ENCODE results near the gene SIAH3.
"Not testable (repeated sequence)": the region's sequence is repeated elsewhere in the genome, so short reads cannot be mapped to it uniquely, and the experiment has no call there.

SIAH3 gene

DNA sequence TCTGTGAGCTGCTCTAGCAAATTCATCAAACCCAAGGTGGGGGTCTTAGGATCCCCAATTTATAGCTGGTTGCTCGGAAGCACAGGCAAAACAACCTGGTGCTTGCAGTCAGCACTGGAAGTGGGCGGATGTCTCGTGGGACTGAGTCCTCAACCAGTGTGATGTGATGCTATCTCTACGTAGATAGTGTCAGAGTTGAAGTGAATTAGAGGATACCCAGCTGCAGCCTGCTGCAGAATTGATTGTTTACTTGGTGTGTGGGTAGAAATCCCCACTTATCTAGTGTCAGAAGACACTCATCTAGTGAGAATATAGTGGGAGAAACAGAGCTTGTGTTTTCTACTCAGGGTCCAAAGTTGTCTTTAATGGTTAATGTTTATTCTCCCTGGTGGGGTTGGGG, 86.1 kb downstream of the SIAH3 start (continued):
- TF ChIP-seq, protein P1, sequence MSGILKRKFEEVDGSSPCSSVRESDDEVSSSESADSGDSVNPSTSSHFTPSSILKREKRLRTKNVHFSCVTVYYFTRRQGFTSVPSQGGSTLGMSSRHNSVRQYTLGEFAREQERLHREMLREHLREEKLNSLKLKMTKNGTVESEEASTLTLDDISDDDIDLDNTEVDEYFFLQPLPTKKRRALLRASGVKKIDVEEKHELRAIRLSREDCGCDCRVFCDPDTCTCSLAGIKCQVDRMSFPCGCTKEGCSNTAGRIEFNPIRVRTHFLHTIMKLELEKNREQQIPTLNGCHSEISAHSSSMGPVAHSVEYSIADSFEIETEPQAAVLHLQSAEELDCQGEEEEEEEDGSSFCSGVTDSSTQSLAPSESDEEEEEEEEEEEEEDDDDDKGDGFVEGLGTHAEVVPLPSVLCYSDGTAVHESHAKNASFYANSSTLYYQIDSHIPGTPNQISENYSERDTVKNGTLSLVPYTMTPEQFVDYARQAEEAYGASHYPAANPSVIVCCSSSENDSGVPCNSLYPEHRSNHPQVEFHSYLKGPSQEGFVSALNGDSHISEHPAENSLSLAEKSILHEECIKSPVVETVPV (CRISPR knock-in tag; IDR thresholded peaks at IDR 0.05): no peak
- no peak for TF ChIP-seq ZNF8 (CRISPR knock-in tag; IDR thresholded peaks at IDR 0.05)

DNA sequence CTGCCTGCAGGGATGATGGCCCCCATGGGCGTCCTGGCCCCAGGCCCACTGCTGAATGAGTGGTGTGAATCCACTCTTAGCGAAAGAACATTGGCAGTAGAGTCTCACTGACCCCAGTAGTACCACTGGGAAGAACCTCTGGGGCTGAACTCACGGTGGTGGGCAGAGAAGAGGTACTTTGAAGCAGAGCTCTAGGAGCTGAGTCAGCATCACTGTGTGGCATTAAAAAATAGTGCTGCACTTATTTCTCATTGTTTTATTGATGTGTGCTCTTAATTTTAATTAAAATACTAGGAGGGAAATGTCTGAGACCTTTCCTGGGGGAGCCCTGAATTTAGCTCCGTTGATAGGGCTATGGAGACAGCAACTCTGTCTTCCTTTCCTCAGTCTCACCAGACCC, 88.1 kb downstream of the SIAH3 start:
- no peak for TF ChIP-seq ZNF70 (CRISPR knock-in tag; IDR thresholded peaks at IDR 0.05)
- no peak for TF ChIP-seq SNAI2 (CRISPR knock-in tag; IDR thresholded peaks at IDR 0.05)
- TF ChIP-seq, protein P2, sequence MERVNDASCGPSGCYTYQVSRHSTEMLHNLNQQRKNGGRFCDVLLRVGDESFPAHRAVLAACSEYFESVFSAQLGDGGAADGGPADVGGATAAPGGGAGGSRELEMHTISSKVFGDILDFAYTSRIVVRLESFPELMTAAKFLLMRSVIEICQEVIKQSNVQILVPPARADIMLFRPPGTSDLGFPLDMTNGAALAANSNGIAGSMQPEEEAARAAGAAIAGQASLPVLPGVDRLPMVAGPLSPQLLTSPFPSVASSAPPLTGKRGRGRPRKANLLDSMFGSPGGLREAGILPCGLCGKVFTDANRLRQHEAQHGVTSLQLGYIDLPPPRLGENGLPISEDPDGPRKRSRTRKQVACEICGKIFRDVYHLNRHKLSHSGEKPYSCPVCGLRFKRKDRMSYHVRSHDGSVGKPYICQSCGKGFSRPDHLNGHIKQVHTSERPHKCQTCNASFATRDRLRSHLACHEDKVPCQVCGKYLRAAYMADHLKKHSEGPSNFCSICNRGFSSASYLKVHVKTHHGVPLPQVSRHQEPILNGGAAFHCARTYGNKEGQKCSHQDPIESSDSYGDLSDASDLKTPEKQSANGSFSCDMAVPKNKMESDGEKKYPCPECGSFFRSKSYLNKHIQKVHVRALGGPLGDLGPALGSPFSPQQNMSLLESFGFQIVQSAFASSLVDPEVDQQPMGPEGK (CRISPR knock-in tag; IDR thresholded peaks at IDR 0.05; ENCODE audit: borderline replicate concordance): no peak
- TF ChIP-seq, protein P3, sequence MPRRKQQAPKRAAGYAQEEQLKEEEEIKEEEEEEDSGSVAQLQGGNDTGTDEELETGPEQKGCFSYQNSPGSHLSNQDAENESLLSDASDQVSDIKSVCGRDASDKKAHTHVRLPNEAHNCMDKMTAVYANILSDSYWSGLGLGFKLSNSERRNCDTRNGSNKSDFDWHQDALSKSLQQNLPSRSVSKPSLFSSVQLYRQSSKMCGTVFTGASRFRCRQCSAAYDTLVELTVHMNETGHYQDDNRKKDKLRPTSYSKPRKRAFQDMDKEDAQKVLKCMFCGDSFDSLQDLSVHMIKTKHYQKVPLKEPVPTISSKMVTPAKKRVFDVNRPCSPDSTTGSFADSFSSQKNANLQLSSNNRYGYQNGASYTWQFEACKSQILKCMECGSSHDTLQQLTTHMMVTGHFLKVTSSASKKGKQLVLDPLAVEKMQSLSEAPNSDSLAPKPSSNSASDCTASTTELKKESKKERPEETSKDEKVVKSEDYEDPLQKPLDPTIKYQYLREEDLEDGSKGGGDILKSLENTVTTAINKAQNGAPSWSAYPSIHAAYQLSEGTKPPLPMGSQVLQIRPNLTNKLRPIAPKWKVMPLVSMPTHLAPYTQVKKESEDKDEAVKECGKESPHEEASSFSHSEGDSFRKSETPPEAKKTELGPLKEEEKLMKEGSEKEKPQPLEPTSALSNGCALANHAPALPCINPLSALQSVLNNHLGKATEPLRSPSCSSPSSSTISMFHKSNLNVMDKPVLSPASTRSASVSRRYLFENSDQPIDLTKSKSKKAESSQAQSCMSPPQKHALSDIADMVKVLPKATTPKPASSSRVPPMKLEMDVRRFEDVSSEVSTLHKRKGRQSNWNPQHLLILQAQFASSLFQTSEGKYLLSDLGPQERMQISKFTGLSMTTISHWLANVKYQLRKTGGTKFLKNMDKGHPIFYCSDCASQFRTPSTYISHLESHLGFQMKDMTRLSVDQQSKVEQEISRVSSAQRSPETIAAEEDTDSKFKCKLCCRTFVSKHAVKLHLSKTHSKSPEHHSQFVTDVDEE (CRISPR knock-in tag; IDR thresholded peaks at IDR 0.05): no peak
- no peak for TF ChIP-seq RARB (CRISPR knock-in tag; IDR thresholded peaks at IDR 0.05)
- no peak for TF ChIP-seq GLIS3 (CRISPR knock-in tag; IDR thresholded peaks at IDR 0.05)
- no peak for ATAC-seq

DNA sequence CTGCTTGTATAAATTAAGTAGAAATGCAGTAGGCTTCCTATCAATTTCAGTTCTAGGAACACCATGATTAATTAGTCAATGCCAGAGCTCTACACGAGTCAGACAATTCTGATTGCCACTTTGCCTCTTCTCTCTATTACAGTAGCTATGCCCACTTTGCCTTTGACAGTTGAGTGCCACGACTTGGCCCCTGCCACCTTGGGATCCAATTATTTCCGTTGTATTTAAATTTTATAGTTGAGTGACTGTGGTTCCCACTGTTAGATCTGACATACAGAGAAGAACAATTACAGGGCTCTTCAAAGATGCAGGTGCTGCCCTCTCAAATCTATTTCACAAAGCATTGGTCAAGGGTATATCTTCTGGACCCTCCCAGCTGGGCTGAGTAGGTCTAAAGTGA, 94.0 kb downstream of the SIAH3 start:
- not testable (repeated sequence) for ATAC-seq

DNA sequence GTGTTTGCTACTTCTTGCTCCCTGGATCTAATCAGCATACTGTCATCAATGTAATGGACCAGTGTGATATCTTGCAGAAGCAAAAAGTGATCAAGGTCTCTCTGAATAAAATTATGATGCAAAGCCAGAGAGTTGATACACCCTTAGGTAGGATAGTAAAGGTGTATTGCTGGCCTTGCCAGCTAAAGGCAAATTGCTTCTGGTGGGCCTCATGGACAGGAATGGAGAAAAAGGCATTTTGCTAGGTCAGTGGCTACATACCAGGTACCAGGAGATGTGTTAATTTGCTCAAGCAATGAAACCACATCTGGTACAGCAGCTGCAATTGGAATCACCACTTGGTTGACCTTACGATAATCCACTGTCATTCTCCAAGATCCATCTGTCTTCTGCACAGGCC, 95.1 kb downstream of the SIAH3 start:
- ATAC-seq: not testable (repeated sequence)

DNA sequence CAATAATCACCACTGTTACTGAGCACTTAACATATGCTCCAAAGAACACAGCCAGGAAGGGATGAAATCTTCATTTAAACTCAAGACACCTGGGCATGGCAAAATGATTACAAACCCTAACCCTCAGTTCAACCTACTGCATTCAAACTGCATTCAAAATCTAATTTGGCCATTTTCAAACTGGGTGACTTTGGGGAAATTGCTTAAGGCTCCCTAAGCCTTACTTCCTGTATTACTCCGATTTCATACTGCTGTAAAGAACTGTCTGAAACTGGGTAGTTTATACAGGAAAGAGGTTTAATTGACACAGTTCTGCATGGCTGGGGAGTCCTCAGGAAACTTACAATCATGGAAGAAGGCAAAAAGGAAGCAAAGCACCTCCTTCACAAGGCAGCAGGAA, 99.0 kb downstream of the SIAH3 start:
- TF ChIP-seq, protein P4, sequence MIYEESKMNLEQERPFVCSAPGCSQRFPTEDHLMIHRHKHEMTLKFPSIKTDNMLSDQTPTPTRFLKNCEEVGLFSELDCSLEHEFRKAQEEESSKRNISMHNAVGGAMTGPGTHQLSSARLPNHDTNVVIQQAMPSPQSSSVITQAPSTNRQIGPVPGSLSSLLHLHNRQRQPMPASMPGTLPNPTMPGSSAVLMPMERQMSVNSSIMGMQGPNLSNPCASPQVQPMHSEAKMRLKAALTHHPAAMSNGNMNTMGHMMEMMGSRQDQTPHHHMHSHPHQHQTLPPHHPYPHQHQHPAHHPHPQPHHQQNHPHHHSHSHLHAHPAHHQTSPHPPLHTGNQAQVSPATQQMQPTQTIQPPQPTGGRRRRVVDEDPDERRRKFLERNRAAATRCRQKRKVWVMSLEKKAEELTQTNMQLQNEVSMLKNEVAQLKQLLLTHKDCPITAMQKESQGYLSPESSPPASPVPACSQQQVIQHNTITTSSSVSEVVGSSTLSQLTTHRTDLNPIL (CRISPR knock-in tag; IDR thresholded peaks at IDR 0.05; ENCODE audit: low read depth): no peak
- TF ChIP-seq OSR1 (CRISPR knock-in tag; IDR thresholded peaks at IDR 0.05): no peak
- TF ChIP-seq, protein P2 (CRISPR knock-in tag; IDR thresholded peaks at IDR 0.05; ENCODE audit: borderline replicate concordance): no peak
- TF ChIP-seq ARNTL (CRISPR knock-in tag; IDR thresholded peaks at IDR 0.05; ENCODE audit: borderline replicate concordance, low read depth): no peak
- no peak for ATAC-seq

DNA sequence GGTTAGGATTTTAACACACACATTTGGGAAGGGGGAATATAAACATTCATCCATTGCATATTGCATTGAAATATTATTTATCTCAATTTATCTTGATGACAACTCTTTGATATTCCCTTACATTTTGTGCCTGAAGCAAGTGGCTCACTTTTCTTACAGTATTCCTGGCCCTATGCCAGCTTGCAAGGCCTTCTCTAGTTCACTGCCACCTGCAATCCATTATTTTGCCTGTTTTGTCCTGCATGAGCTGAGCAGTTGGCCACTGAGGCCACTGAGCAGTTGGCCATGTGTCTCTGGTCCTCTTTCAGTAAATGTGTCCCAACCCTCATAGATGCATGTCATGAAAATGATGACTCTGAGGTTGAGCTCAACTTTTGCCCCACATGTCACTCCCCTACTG, 99.7 kb downstream of the SIAH3 start:
- ATAC-seq: no peak
- no peak for TF ChIP-seq SNAI2 (CRISPR knock-in tag; IDR thresholded peaks at IDR 0.05)
- no peak for TF ChIP-seq TCF4 (CRISPR knock-in tag; IDR thresholded peaks at IDR 0.05; ENCODE audit: borderline replicate concordance)
- no peak for TF ChIP-seq TOX (CRISPR knock-in tag; IDR thresholded peaks at IDR 0.05; ENCODE audit: borderline replicate concordance)
- TF ChIP-seq ZFP3 (CRISPR knock-in tag; IDR thresholded peaks at IDR 0.05): no peak
- TF ChIP-seq ZC3H10 (CRISPR knock-in tag; IDR thresholded peaks at IDR 0.05): no peak
- TF ChIP-seq, protein P4 (CRISPR knock-in tag; IDR thresholded peaks at IDR 0.05; ENCODE audit: low read depth): no peak
- TF ChIP-seq, protein P2 (CRISPR knock-in tag; IDR thresholded peaks at IDR 0.05; ENCODE audit: borderline replicate concordance): no peak
- TF ChIP-seq, protein P1 (CRISPR knock-in tag; IDR thresholded peaks at IDR 0.05): no peak
- TF ChIP-seq, protein P5, sequence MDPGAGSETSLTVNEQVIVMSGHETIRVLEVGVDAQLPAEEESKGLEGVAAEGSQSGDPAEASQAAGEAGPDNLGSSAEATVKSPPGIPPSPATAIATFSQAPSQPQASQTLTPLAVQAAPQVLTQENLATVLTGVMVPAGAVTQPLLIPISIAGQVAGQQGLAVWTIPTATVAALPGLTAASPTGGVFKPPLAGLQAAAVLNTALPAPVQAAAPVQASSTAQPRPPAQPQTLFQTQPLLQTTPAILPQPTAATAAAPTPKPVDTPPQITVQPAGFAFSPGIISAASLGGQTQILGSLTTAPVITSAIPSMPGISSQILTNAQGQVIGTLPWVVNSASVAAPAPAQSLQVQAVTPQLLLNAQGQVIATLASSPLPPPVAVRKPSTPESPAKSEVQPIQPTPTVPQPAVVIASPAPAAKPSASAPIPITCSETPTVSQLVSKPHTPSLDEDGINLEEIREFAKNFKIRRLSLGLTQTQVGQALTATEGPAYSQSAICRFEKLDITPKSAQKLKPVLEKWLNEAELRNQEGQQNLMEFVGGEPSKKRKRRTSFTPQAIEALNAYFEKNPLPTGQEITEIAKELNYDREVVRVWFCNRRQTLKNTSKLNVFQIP (CRISPR knock-in tag; IDR thresholded peaks at IDR 0.05; ENCODE audit: borderline replicate concordance, low read depth): no peak
